ENCODE measurements around the gene PITPNC1. TPM values are rescaled to one million over a fixed set of nuclear protein-coding genes. Genes with fewer than 3 reads are reported as not detected.

PITPNC1 gene
- total and polyA plus RNA-seq, 2 donors (not counting 1 experiment from before 2014, with no cell fraction given): 4.7 to 26.1 TPM

DNA sequence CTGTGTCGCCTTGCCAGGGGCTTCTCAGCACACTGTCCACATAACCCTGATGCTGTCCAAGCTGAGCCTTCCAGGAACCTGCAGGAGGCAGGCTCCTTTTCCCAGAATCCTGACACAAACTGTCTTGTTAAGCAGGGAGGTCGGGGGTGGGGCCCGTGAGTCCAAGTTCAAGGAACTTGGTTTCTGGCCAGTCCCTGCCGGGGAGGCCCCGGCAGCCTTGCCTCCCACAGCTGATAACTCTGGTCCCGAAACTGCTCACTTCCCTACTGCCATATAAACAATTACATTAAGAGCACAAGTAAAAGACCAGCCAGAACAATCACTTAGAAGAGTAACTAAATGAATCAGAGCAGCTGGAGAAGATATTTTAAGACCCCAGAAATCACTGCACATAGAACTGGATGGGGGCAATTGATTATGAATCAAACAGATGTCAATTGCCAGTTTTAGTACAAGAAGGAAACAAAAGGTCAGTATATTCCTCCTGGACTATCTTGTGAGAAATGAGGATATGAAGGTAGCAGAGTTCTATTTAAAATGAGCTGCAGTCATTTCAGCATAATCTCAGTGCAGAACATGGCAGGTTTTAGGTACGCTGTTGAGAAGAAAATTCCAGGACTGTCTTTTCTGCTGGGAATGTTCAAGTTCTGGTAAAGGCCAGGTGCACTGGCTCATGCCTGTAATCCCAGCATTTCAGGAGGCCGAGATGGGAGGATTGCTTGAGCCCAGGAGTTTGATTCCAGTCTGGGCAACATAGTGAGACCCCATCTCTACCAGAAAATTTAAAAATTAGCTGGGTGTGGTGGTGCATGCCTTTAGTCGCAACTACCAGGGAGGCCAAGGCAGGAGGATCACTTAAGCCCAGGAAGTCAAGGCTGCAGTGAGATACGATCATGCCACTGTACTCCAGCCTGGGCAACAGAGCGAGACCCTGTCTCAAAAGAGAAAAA is 169.8 kb downstream of the PITPNC1 start:
- no peak for ATAC-seq (ENCODE audit: low read depth)
- Histone ChIP-seq H3K9me3 (ENCODE audit: control extremely low read depth in 1 of 3, control insufficient read depth in 2 of 3, insufficient read depth in 1 of 3, low read length in 2 of 3) (no peaks in the 10 kb centered on the region), H4K20me1 (ENCODE audit: control insufficient read depth, insufficient read depth, low read length, poor library complexity, severe bottlenecking) (no peaks in the 10 kb centered on the region), H3K36me3 (replicated peaks in 1 of 2; ENCODE audit: control extremely low read depth in 1 of 2, control insufficient read depth in 1 of 2, extremely low read depth in 1 of 2, insufficient read depth in 2 of 2, low read length in 1 of 2) (no peaks in the 10 kb centered on the region), H2AFZ (ENCODE audit: insufficient read depth, low read depth, low read length, poor library complexity, severe bottlenecking) (no peak overlapping the region), H3K9ac (ENCODE audit: low read length) (no peak overlapping the region), H3K27me3 (replicated peaks in 1 of 4; ENCODE audit: control extremely low read depth in 1 of 4, control insufficient read depth in 3 of 4, insufficient read depth in 4 of 4, low read length in 3 of 4) (no peaks in the 10 kb centered on the region), H3K4me3 (ENCODE audit: control extremely low read depth in 1 of 5, extremely low read depth in 1 of 5, insufficient read depth in 1 of 5, low read depth in 2 of 5, low read length in 4 of 5) (no peak overlapping the region), H3K4me1 (ENCODE audit: control insufficient read depth in 2 of 2, insufficient read depth in 2 of 2, low read length in 2 of 2) (peaks cover 0 to 3% of the 10 kb centered on the region in 2 donors), H3K27ac (ENCODE audit: low read length in 2 of 2) (no peak overlapping the region), H3K79me2 (ENCODE audit: control insufficient read depth, insufficient read depth, low read length) (no peaks in the 10 kb centered on the region), H3K4me2 (replicated peaks; ENCODE audit: low read depth, low read length, poor library complexity, severe bottlenecking) (no peak overlapping the region)
- DNase-seq: no peak
- CTCF ChIA-PET: interaction anchor here (0.6 kb wide), 1 partner anchor 172 kb away, joined by 3 read pairs; no protein-coding TSS in a partner anchor
- Mint-ChIP-seq H3K27ac (peak overlapping the region; percentile 4), H3K9me3 (ENCODE audit: insufficient read depth) (no peaks in the 10 kb centered on the region), H3K27me3 (no peaks in the 10 kb centered on the region), H3K4me3 (no peak overlapping the region), H3K4me1 (peaks cover 15% of the 10 kb centered on the region)
- WGBS (ENCODE audit: insufficient coverage): 82% methylated on average over 9 of the region's 11 CpGs
- TF ChIP-seq EZH2 (IDR thresholded peaks at IDR 0.05; ENCODE audit: borderline replicate concordance, insufficient read depth, low read depth, low read length, poor library complexity, severe bottlenecking): no peak
- TF ChIP-seq, protein P1, sequence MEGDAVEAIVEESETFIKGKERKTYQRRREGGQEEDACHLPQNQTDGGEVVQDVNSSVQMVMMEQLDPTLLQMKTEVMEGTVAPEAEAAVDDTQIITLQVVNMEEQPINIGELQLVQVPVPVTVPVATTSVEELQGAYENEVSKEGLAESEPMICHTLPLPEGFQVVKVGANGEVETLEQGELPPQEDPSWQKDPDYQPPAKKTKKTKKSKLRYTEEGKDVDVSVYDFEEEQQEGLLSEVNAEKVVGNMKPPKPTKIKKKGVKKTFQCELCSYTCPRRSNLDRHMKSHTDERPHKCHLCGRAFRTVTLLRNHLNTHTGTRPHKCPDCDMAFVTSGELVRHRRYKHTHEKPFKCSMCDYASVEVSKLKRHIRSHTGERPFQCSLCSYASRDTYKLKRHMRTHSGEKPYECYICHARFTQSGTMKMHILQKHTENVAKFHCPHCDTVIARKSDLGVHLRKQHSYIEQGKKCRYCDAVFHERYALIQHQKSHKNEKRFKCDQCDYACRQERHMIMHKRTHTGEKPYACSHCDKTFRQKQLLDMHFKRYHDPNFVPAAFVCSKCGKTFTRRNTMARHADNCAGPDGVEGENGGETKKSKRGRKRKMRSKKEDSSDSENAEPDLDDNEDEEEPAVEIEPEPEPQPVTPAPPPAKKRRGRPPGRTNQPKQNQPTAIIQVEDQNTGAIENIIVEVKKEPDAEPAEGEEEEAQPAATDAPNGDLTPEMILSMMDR (IDR thresholded peaks at IDR 0.05): no peak
- POLR2A ChIA-PET: no interaction called here
- intact Hi-C loops (cut with micrococcal nuclease): no loop called here

DNA sequence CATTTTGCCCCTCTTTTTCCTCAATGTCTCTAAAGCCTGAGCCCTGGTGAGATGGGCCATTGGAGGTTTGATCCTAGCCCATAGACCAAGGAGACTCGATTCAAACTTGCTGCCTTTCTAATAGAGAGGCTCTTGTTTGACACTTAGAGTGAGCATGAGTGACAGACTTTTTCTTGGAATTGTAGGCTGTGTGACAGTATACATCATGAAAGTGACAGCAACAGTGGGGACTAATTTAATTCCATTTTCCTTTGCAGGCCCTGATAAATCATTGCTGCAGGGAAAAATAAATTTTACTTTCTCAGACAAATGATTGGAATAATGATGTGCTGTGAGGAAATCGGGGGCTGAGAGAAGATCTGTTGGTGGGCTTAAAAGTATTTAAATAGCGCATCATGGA is 171.6 kb downstream of the PITPNC1 start:
- TF ChIP-seq EZH2 (IDR thresholded peaks at IDR 0.05; ENCODE audit: borderline replicate concordance, insufficient read depth, low read depth, low read length, poor library complexity, severe bottlenecking): no peak
- intact Hi-C loops (cut with micrococcal nuclease): no loop called here
- Histone ChIP-seq H3K27me3 (replicated peaks in 1 of 4; ENCODE audit: control extremely low read depth in 1 of 4, control insufficient read depth in 3 of 4, insufficient read depth in 4 of 4, low read length in 3 of 4) (no peaks in the 10 kb centered on the region), H4K20me1 (ENCODE audit: control insufficient read depth, insufficient read depth, low read length, poor library complexity, severe bottlenecking) (no peaks in the 10 kb centered on the region), H3K4me2 (replicated peaks; ENCODE audit: low read depth, low read length, poor library complexity, severe bottlenecking) (no peak overlapping the region), H3K27ac (ENCODE audit: low read length in 2 of 2) (no peak overlapping the region), H3K79me2 (ENCODE audit: control insufficient read depth, insufficient read depth, low read length) (no peaks in the 10 kb centered on the region), H3K9me3 (ENCODE audit: control extremely low read depth in 1 of 3, control insufficient read depth in 2 of 3, insufficient read depth in 1 of 3, low read length in 2 of 3) (no peaks in the 10 kb centered on the region), H3K36me3 (replicated peaks in 1 of 2; ENCODE audit: control extremely low read depth in 1 of 2, control insufficient read depth in 1 of 2, extremely low read depth in 1 of 2, insufficient read depth in 2 of 2, low read length in 1 of 2) (no peaks in the 10 kb centered on the region), H3K9ac (ENCODE audit: low read length) (no peak overlapping the region), H2AFZ (ENCODE audit: insufficient read depth, low read depth, low read length, poor library complexity, severe bottlenecking) (no peak overlapping the region), H3K4me1 (ENCODE audit: control insufficient read depth in 2 of 2, insufficient read depth in 2 of 2, low read length in 2 of 2) (peaks cover 0 to 3% of the 10 kb centered on the region in 2 donors), H3K4me3 (ENCODE audit: control extremely low read depth in 1 of 5, extremely low read depth in 1 of 5, insufficient read depth in 1 of 5, low read depth in 2 of 5, low read length in 4 of 5) (no peak overlapping the region)
- Mint-ChIP-seq H3K27ac (no peak overlapping the region), H3K4me3 (no peak overlapping the region), H3K27me3 (no peaks in the 10 kb centered on the region), H3K4me1 (peaks cover 15% of the 10 kb centered on the region), H3K9me3 (ENCODE audit: insufficient read depth) (no peaks in the 10 kb centered on the region)
- ChIA-PET CTCF (no interaction called here), POLR2A (no interaction called here)
- ATAC-seq (ENCODE audit: low read depth): no peak
- 95% methylated on average over 3 of the region's 3 CpGs for WGBS (ENCODE audit: insufficient coverage)
- DNase-seq: no peak
